GM12878 (cell line): ENCODE measurements around the gene SIL1. TPM values are rescaled to one million over a fixed set of nuclear protein-coding genes. Genes with fewer than 3 reads are reported as not detected.

Source experiments
- ATAC-seq: fragments of 200-7000 bp; cut with Tn5 transposase; 3 replicates; pipeline ENCODE4 v1.9.1; 2020; ENCODE audit warnings: mild to moderate bottlenecking, moderate library complexity
- BruUV-seq: library from RNA; stranded (reverse); fragments of 400-500 nt; replicated peaks from 2 replicates; lab custom pipeline; 2021; lab: Mats Ljungman, UMichigan
- CTCF ChIA-PET: fragments of 300-600 bp; sonication (Branson Sonifier 250); formaldehyde crosslinking; extraction: SDS; loops from one replicate; lab custom pipeline; 2021; ENCODE audit warnings: inconsistent platforms; lab: Yijun Ruan, JAX
- POLR2A ChIA-PET: fragments of 350-600 bp; formaldehyde crosslinking; extraction: SDS; loops from one replicate; lab custom pipeline; 2021; ENCODE audit warnings: inconsistent platforms; lab: Charles Lee
- RAD21 ChIA-PET: fragments of 300-600 bp; sonication (Branson Sonifier 250); formaldehyde crosslinking; loops from one replicate; lab custom pipeline; 2023; ENCODE audit warnings: antibody characterized with exemption; ENCODE audit not compliant: unreplicated experiment; lab: Charles Lee
- SMC1A ChIA-PET: fragments of 300-600 bp; sonication (Branson Sonifier 250); formaldehyde crosslinking; loops from one replicate; lab custom pipeline; 2023; ENCODE audit not compliant: unreplicated experiment, uncharacterized antibody; lab: Charles Lee
- DNase-seq: peaks from one replicate; pipeline ENCODE4 v3.0.0-alpha.2; 2011; ENCODE audit warnings: low read depth, low spot score
- FAIRE-seq: peaks from 3 replicates; lab custom pipeline; 2011; peaks lifted over from hg19 to GRCh38; lab: Jason Lieb, UNC
- H2AFZ ChIP-seq: 2 replicates; pipeline ENCODE4 v1.6.0; 2011; ENCODE audit warnings: low read depth, low read length, control low read depth; ENCODE audit not compliant: control insufficient read depth
- H3K27ac ChIP-seq: 2 replicates; pipeline ENCODE4 v1.5.1; 2011; ENCODE audit warnings: control low read depth; ENCODE audit not compliant: control insufficient read depth, insufficient read depth
- H3K27me3 ChIP-seq, 2 experiments: replicated peaks in 1 of 2; 2 replicates each; pipeline versions ENCODE4 v1.6.0 to v1.6.1; 2011; ENCODE audit warnings: low read length in 1 of 2; ENCODE audit not compliant: control insufficient read depth in 2 of 2, insufficient read depth in 2 of 2
- H3K36me3 ChIP-seq, 2 experiments: 2 replicates each; pipeline ENCODE4 v1.5.1; 2011; ENCODE audit warnings: low read length in 1 of 2; ENCODE audit not compliant: control insufficient read depth in 2 of 2, insufficient read depth in 2 of 2
- H3K4me1 ChIP-seq: 2 replicates; pipeline ENCODE4 v1.6.1; 2011; ENCODE audit warnings: mild to moderate bottlenecking, low read length, moderate library complexity, mixed read lengths; ENCODE audit not compliant: control insufficient read depth, insufficient read depth
- H3K4me2 ChIP-seq: 2 replicates; pipeline ENCODE4 v1.6.0; 2011; ENCODE audit warnings: control low read depth; ENCODE audit not compliant: control insufficient read depth, insufficient read depth
- H3K4me3 ChIP-seq: fragments of 200-600 bp; sonication (generic); 2 replicates; pipeline ENCODE4 v1.5.1; 2016
- H3K79me2 ChIP-seq: 2 replicates; pipeline ENCODE4 v1.6.0; 2011; ENCODE audit warnings: low read length; ENCODE audit not compliant: control insufficient read depth, insufficient read depth
- H3K9ac ChIP-seq: 2 replicates; pipeline ENCODE4 v1.8.0; 2011; ENCODE audit warnings: low read length, control low read depth, mixed read lengths; ENCODE audit not compliant: control insufficient read depth, insufficient read depth
- H3K9me3 ChIP-seq: replicated peaks from 3 replicates; pipeline ENCODE4 v1.5.1; 2011; ENCODE audit warnings: mild to moderate bottlenecking, low read length; ENCODE audit not compliant: control insufficient read depth, insufficient read depth
- H4K20me1 ChIP-seq: 2 replicates; pipeline ENCODE4 v1.6.0; 2011; ENCODE audit not compliant: control insufficient read depth, insufficient read depth
- BMI1 ChIP-seq: fragments of 450-650 bp; IDR thresholded peaks from 2 replicates; pipeline ENCODE4 v1.6.1; 2016; ENCODE audit warnings: mild to moderate bottlenecking, moderate library complexity, borderline replicate concordance
- DPF2 ChIP-seq: fragments of 450-650 bp; IDR thresholded peaks from 2 replicates; pipeline ENCODE4 v1.6.1; 2017; ENCODE audit warnings: mild to moderate bottlenecking
- FOXM1 ChIP-seq: IDR thresholded peaks from 2 replicates; pipeline ENCODE4 v1.6.1; 2012; ENCODE audit warnings: low read depth, mild to moderate bottlenecking, inconsistent platforms, low read length, moderate library complexity
- MEF2A ChIP-seq: IDR thresholded peaks from 2 replicates; pipeline ENCODE4 v1.6.1; 2011; ENCODE audit warnings: low read depth, mild to moderate bottlenecking, low read length, moderate library complexity; ENCODE audit not compliant: insufficient read depth
- TCF3 ChIP-seq: IDR thresholded peaks from 2 replicates; pipeline ENCODE4 v1.6.1; 2012; ENCODE audit warnings: low read depth, mild to moderate bottlenecking, low read length, borderline replicate concordance; ENCODE audit not compliant: insufficient read depth
- TCF7 ChIP-seq: IDR thresholded peaks from 2 replicates; pipeline ENCODE4 v1.6.1; 2014; ENCODE audit warnings: antibody characterized with exemption, borderline replicate concordance
- ZSCAN29 ChIP-seq: fragments of 450-650 bp; IDR thresholded peaks from 2 replicates; pipeline ENCODE4 v1.6.1; 2017; ENCODE audit warnings: mild to moderate bottlenecking, moderate library complexity
- WGBS: methylation state at CpG from one replicate; pipeline ENCODE4 v1.1.6; 2016; ENCODE audit warnings: low lambda C conversion rate; ENCODE audit not compliant: insufficient replicate concordance, insufficient coverage; ENCODE audit errors: missing lambda C conversion rate; 5-methylcytosine and 5-hydroxymethylcytosine counted together
- in situ Hi-C: fragments of 300-500 bp; cut with MboI; formaldehyde crosslinking; loops from 9 replicates; pipeline ENCODE4 v1.14.3; 2018; ENCODE audit warnings: mixed read lengths
- intact Hi-C: fragments of 100-400 bp; cut with micrococcal nuclease; formaldehyde crosslinking; loops from one replicate; pipeline ENCODE4 v1.14.2; 2022; ENCODE audit not compliant: unreplicated experiment
- polyA plus RNA-seq, 11 experiments: library from polyadenylated mRNA; depleted of rRNA in 4 of 11; unstranded in 6 of 11; stranded (reverse) in 5 of 11; fragments of >200 nt; fragmentation: Nextera tagmentation in 4 of 11; fragmentation: Illumina TruSeq in 1 of 11; extraction: Ambion mirVana in 4 of 11; extraction: Trizol in 1 of 11; gene quantifications; 1 replicate in 1 of 11; 2 replicates in 10 of 11; pipeline versions ENCODE4 v1.2.1 to v1.2.3, GENCODE V29; 2011 to 2016; ENCODE audit warnings: inconsistent platforms in 2 of 11, missing spikeins in 2 of 11, low read depth in 1 of 11
- total RNA-seq, 4 experiments: library from RNA; depleted of rRNA in 3 of 4; stranded (reverse); fragments of >200 nt in 3 of 4; fragmentation: Illumina TruSeq in 1 of 4; extraction: Trizol in 1 of 4; gene quantifications; 2 replicates each; pipeline versions ENCODE4 v1.2.1 to v1.2.3, GENCODE V29; 2013 to 2021
- TF ChIP-seq, protein P1 (sequence below): fragments of 450-650 bp; IDR thresholded peaks from 2 replicates; pipeline ENCODE4 v1.6.1; 2018; ENCODE audit warnings: borderline replicate concordance, mild to moderate bottlenecking; ENCODE audit not compliant: partially characterized antibody
- TF ChIP-seq, protein P2 (sequence below): fragments of 450-650 bp; formaldehyde crosslinking; IDR thresholded peaks from 2 replicates; pipeline ENCODE4 v1.4.0; 2022; ENCODE audit warnings: mild to moderate bottlenecking, moderate library complexity

The SIL1 gene
- total and polyA plus RNA-seq, 10 of the 15 experiments (the other 5 are each of a cell fraction or from before 2014, with no cell fraction given) = 4.1 to 49.8 (median 29.4) TPM

DNA sequence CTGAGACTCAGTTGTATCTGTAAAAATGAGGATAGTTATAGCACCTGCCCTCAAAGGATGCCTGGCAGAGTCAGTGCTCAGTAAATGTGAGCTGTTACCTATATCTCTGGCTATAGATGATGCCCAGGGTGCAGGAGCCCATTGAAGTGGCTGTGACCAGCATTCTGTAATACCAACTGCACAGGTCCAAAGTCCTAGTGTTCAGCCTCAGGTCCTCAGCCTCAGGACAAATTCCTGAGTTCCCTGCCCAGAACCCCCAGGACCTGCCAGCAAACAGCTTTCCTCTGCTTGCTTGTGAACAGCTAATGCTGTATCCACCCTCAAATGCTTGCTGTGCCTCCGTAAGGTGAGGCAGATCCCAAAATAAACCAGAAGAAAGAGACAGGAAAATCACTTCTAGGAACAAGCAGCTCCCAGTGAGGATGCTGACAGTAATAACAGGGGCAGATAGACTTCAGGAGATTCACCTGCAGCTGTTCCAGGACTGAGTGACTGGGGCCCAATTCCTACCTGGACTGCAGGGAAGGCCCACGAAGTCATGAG, 80.8 kb downstream of the SIL1 start:
- Histone ChIP-seq H2AFZ (no peak overlapping the region), H3K9me3 (no peaks in the 10 kb centered on the region), H4K20me1 (no peaks in the 10 kb centered on the region), H3K36me3 (peaks cover 6 to 12% of the 10 kb centered on the region in 2 experiments; a peak in 3 of 4 replicates), H3K4me1 (no peaks in the 10 kb centered on the region), H3K4me2 (no peak overlapping the region), H3K27me3 (no peaks in the 10 kb centered on the region), H3K79me2 (no peaks in the 10 kb centered on the region), H3K27ac (no peak overlapping the region), H3K9ac (no peak overlapping the region), H3K4me3 (no peak overlapping the region)
- ATAC-seq (no peak), DNase-seq (no peak), FAIRE-seq (no peak)
- TF ChIP-seq, protein P1, sequence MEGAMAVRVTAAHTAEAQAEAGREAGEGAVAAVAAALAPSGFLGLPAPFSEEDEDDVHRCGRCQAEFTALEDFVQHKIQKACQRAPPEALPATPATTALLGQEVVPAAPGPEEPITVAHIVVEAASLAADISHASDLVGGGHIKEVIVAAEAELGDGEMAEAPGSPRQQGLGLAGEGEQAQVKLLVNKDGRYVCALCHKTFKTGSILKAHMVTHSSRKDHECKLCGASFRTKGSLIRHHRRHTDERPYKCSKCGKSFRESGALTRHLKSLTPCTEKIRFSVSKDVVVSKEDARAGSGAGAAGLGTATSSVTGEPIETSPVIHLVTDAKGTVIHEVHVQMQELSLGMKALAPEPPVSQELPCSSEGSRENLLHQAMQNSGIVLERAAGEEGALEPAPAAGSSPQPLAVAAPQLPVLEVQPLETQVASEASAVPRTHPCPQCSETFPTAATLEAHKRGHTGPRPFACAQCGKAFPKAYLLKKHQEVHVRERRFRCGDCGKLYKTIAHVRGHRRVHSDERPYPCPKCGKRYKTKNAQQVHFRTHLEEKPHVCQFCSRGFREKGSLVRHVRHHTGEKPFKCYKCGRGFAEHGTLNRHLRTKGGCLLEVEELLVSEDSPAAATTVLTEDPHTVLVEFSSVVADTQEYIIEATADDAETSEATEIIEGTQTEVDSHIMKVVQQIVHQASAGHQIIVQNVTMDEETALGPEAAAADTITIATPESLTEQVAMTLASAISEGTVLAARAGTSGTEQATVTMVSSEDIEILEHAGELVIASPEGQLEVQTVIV = no peak
- TF ChIP-seq MEF2A (no peak), ZSCAN29 (no peak), FOXM1 (no peak), TCF3 (no peak), DPF2 (no peak), TCF7 (no peak), BMI1 (no peak)
- TF ChIP-seq, protein P2, sequence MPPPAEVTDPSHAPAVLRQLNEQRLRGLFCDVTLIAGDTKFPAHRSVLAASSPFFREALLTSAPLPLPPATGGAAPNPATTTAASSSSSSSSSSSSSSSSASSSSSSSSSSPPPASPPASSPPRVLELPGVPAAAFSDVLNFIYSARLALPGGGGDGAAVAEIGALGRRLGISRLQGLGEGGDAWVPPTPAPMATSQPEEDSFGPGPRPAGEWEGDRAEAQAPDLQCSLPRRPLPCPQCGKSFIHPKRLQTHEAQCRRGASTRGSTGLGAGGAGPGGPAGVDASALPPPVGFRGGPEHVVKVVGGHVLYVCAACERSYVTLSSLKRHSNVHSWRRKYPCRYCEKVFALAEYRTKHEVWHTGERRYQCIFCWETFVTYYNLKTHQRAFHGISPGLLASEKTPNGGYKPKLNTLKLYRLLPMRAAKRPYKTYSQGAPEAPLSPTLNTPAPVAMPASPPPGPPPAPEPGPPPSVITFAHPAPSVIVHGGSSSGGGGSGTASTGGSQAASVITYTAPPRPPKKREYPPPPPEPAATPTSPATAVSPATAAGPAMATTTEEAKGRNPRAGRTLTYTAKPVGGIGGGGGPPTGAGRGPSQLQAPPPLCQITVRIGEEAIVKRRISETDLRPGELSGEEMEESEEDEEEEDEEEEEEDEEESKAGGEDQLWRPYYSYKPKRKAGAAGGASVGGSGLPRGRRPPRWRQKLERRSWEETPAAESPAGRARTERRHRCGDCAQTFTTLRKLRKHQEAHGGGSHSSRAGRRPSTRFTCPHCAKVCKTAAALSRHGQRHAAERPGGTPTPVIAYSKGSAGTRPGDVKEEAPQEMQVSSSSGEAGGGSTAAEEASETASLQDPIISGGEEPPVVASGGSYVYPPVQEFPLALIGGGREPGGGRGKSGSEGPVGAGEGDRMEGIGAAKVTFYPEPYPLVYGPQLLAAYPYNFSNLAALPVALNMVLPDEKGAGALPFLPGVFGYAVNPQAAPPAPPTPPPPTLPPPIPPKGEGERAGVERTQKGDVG (CRISPR knock-in tag) = no peak
- ChIA-PET CTCF (interaction anchor here (0.8 kb wide), 1 partner anchor 20 kb away, joined by 3 read pairs; no protein-coding TSS in a partner anchor), SMC1A (interaction anchor here (1.1 kb wide), 1 partner anchor 119 kb away, joined by 3 read pairs; no protein-coding TSS in a partner anchor), POLR2A (no interaction called here), RAD21 (no interaction called here)
- WGBS = 97% methylated on average over 2 of the region's 2 CpGs
- intact Hi-C loops (no loop called here), in situ Hi-C loops (no loop called here)
- BruUV-seq = no TSS peak
